ENCODE data around the gene NRTN.
"Not testable (repeated sequence)": the region's sequence is repeated elsewhere in the genome, so short reads cannot be mapped to it uniquely, and the experiment has no call there.

DNA sequence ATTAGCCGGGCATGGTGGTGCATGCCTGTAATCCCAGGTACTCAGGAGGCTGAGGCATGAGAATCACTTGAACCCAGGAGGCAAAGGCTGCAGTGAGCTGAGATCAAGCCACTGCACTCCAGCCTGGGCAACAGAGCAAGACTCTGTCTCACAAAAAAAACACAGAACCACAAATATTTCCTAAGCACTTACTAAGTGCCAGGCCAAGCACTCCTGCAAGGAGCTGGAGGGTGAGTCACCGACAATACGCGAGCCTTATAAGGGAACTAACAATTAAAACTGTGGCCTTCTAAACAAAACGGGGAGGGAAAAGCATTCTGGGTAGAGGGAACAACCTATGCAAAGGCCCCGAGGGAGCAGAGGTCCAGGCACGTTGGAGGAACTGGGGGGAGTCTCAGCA, 69.6 kb downstream of the NRTN start:
- TF ChIP-seq, protein P1, sequence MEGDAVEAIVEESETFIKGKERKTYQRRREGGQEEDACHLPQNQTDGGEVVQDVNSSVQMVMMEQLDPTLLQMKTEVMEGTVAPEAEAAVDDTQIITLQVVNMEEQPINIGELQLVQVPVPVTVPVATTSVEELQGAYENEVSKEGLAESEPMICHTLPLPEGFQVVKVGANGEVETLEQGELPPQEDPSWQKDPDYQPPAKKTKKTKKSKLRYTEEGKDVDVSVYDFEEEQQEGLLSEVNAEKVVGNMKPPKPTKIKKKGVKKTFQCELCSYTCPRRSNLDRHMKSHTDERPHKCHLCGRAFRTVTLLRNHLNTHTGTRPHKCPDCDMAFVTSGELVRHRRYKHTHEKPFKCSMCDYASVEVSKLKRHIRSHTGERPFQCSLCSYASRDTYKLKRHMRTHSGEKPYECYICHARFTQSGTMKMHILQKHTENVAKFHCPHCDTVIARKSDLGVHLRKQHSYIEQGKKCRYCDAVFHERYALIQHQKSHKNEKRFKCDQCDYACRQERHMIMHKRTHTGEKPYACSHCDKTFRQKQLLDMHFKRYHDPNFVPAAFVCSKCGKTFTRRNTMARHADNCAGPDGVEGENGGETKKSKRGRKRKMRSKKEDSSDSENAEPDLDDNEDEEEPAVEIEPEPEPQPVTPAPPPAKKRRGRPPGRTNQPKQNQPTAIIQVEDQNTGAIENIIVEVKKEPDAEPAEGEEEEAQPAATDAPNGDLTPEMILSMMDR (IDR thresholded peaks at IDR 0.05; ENCODE audit: low read depth, low read length) = not testable (repeated sequence)
- TF ChIP-seq EZH2phosphoT487 (IDR thresholded peaks at IDR 0.05; ENCODE audit: low read depth) = not testable (repeated sequence)

Data from OCI-LY3 (cell line).